Loucy (cell line): ENCODE results near the gene POLRMT.
"Not testable (repeated sequence)": the region's sequence is repeated elsewhere in the genome, so short reads cannot be mapped to it uniquely, and the experiment has no call there.

Experiments used
- H2AFZ ChIP-seq: fragments of 200-600 bp; sonication (generic); 2 replicates; pipeline ENCODE4 v1.6.0; 2016; ENCODE audit warnings: antibody characterized with exemption, mild to moderate bottlenecking, low read length, moderate library complexity
- H3F3A ChIP-seq: fragments of 200-600 bp; 2 replicates; pipeline ENCODE4 v1.6.0; 2016; ENCODE audit warnings: antibody characterized with exemption, low read depth, mild to moderate bottlenecking
- H3K27me3 ChIP-seq: fragments of 200-600 bp; sonication (generic); 2 replicates; pipeline ENCODE4 v1.6.1; 2014; ENCODE audit warnings: low read length, mild to moderate bottlenecking; ENCODE audit not compliant: insufficient read depth, poor library complexity, severe bottlenecking
- H3K36me3 ChIP-seq: fragments of 200-600 bp; sonication (generic); 2 replicates; pipeline ENCODE4 v1.6.1; 2016; ENCODE audit warnings: low read length; ENCODE audit not compliant: insufficient read depth
- H3K4me1 ChIP-seq: fragments of 200-600 bp; sonication (generic); 2 replicates; pipeline ENCODE4 v1.5.1; 2014; ENCODE audit warnings: low read length, mild to moderate bottlenecking; ENCODE audit not compliant: insufficient read depth, poor library complexity, severe bottlenecking
- H3K4me2 ChIP-seq: fragments of 200-600 bp; sonication (generic); 2 replicates; pipeline ENCODE4 v1.6.0; 2014; ENCODE audit warnings: antibody characterized with exemption, low read length, low read depth, mild to moderate bottlenecking; ENCODE audit not compliant: poor library complexity, severe bottlenecking
- H3K4me3 ChIP-seq: fragments of 200-600 bp; sonication (generic); 2 replicates; pipeline ENCODE4 v1.5.1; 2014; ENCODE audit warnings: low read length, mild to moderate bottlenecking, mixed read lengths; ENCODE audit not compliant: poor library complexity, severe bottlenecking
- H3K79me2 ChIP-seq: fragments of 200-600 bp; sonication (generic); 2 replicates; pipeline ENCODE4 v1.6.1; 2014; ENCODE audit warnings: low read length; ENCODE audit not compliant: insufficient read depth
- H3K9ac ChIP-seq: fragments of 200-600 bp; sonication (generic); 2 replicates; pipeline ENCODE4 v1.6.0; 2014; ENCODE audit warnings: mild to moderate bottlenecking, low read depth, low read length, moderate library complexity; ENCODE audit not compliant: poor library complexity, severe bottlenecking
- H3K9me2 ChIP-seq: fragments of 200-600 bp; sonication (generic); replicated peaks from 2 replicates; pipeline ENCODE4 v1.6.1; 2016; ENCODE audit warnings: low read depth, low read length, mixed read lengths
- H3K9me3 ChIP-seq: fragments of 200-600 bp; sonication (generic); 2 replicates; pipeline ENCODE4 v1.6.1; 2014; ENCODE audit warnings: mild to moderate bottlenecking, antibody characterized with exemption, low read length, low read depth; ENCODE audit not compliant: insufficient read depth
- H4K20me1 ChIP-seq: fragments of 200-600 bp; sonication (generic); 2 replicates; pipeline ENCODE4 v1.6.0; 2014; ENCODE audit warnings: antibody characterized with exemption, low read length, mild to moderate bottlenecking; ENCODE audit not compliant: insufficient read depth, poor library complexity, severe bottlenecking
- CTCF ChIP-seq: fragments of 200-600 bp; sonication (generic); conservative IDR thresholded peaks from 2 replicates; pipeline ENCODE4 v1.5.1; 2014; ENCODE audit warnings: mild to moderate bottlenecking, antibody characterized with exemption, low read length
- EZH2phosphoT487 ChIP-seq: fragments of 200-600 bp; IDR thresholded peaks from 2 replicates; pipeline ENCODE4 v1.6.1; 2018; ENCODE audit warnings: antibody characterized with exemption, mild to moderate bottlenecking, moderate library complexity, borderline replicate concordance

The POLRMT gene

GRCh38 chr19:623175-623916, 10.0 kb downstream of the POLRMT start:
- H3K4me3 ChIP-seq = no peak overlapping the region
- no peaks in the 10 kb centered on the region for H3K9me3 ChIP-seq
- no peak overlapping the region for H3K4me2 ChIP-seq
- no peaks in the 10 kb centered on the region for H3K79me2 ChIP-seq
- no peaks in the 10 kb centered on the region for H3K4me1 ChIP-seq
- peaks cover 14% of the 10 kb centered on the region; the same call in 1 of the 2 replicates for H3K36me3 ChIP-seq
- no peaks in the 10 kb centered on the region for H3K9me2 ChIP-seq
- no peak overlapping the region for H3K9ac ChIP-seq
- H4K20me1 ChIP-seq = no peaks in the 10 kb centered on the region
- no peak overlapping the region for H2AFZ ChIP-seq
- H3K27me3 ChIP-seq = no peaks in the 10 kb centered on the region
- TF ChIP-seq EZH2phosphoT487 = no peak
- TF ChIP-seq CTCF = no peak
- H3F3A ChIP-seq = no peaks in the 10 kb centered on the region

- no peaks in the 10 kb centered on the region for H3K27me3 ChIP-seq
- no peak for TF ChIP-seq EZH2phosphoT487
- TF ChIP-seq CTCF = no peak
- H3K9ac ChIP-seq = no peak overlapping the region
- peaks cover 14% of the 10 kb centered on the region; the same call in 1 of the 2 replicates for H3K36me3 ChIP-seq
- no peak overlapping the region for H3K4me3 ChIP-seq
- no peaks in the 10 kb centered on the region for H3K9me2 ChIP-seq
- H3K4me1 ChIP-seq = no peaks in the 10 kb centered on the region
- H3K4me2 ChIP-seq = no peak overlapping the region
- H2AFZ ChIP-seq = no peak overlapping the region
- H3F3A ChIP-seq = no peaks in the 10 kb centered on the region
- no peaks in the 10 kb centered on the region for H3K79me2 ChIP-seq
- H4K20me1 ChIP-seq = no peaks in the 10 kb centered on the region
- H3K9me3 ChIP-seq = no peaks in the 10 kb centered on the region
These were observed 10.7 kb downstream of the POLRMT start for GRCh38 chr19:622666-623065.

GRCh38 chr19:621819-622218, 11.5 kb downstream of the POLRMT start:
- no peak for TF ChIP-seq CTCF
- no peak for TF ChIP-seq EZH2phosphoT487
- peaks cover 14% of the 10 kb centered on the region; the same call in 1 of the 2 replicates for H3K36me3 ChIP-seq

GRCh38 chr19:621191-621590, 12.1 kb downstream of the POLRMT start:
- not testable (repeated sequence) for H3K79me2 ChIP-seq, H3K4me3 ChIP-seq, H3K9ac ChIP-seq, H3K4me2 ChIP-seq, H4K20me1 ChIP-seq, H3K27me3 ChIP-seq, H3F3A ChIP-seq, H3K4me1 ChIP-seq, H3K9me3 ChIP-seq, H3K9me2 ChIP-seq, H2AFZ ChIP-seq
- H3K36me3 ChIP-seq = peaks cover 14% of the 10 kb centered on the region; the same call in 1 of the 2 replicates

More at GRCh38 chr19:621819-622218, 11.5 kb downstream of the POLRMT start:
- H3F3A ChIP-seq = no peaks in the 10 kb centered on the region
- H4K20me1 ChIP-seq = no peaks in the 10 kb centered on the region
- no peaks in the 10 kb centered on the region for H3K9me3 ChIP-seq
- H2AFZ ChIP-seq = no peak overlapping the region
- H3K27me3 ChIP-seq = no peaks in the 10 kb centered on the region
- no peaks in the 10 kb centered on the region for H3K9me2 ChIP-seq
- no peak overlapping the region for H3K4me3 ChIP-seq
- H3K9ac ChIP-seq = no peak overlapping the region
- no peaks in the 10 kb centered on the region for H3K79me2 ChIP-seq
- H3K4me2 ChIP-seq = no peak overlapping the region
- no peaks in the 10 kb centered on the region for H3K4me1 ChIP-seq
